NCI-H2196 (cell line): ENCODE measurements around the gene BICC1.

Experiments used
- DNase-seq: peaks from one replicate; lab custom pipeline; 2025; ENCODE audit not compliant: unreplicated experiment; lab: John Stamatoyannopoulos, UW

The BICC1 gene

GRCh38 chr10:58697691-58698090 is 185.0 kb downstream of the BICC1 start:
- DNase-seq: no peak

- no peak for DNase-seq
These were observed 186.2 kb downstream of the BICC1 start for GRCh38 chr10:58698777-58699356.

- no peak for DNase-seq
These were observed 187.9 kb downstream of the BICC1 start for GRCh38 chr10:58700591-58700990.

- DNase-seq: no peak
These were observed 188.9 kb downstream of the BICC1 start for GRCh38 chr10:58701405-58702135.

- DNase-seq: no peak
These were observed 191.6 kb downstream of the BICC1 start for GRCh38 chr10:58704226-58704625.

- DNase-seq: no peak
These were observed 192.0 kb downstream of the BICC1 start for GRCh38 chr10:58704671-58705141.

GRCh38 chr10:58706836-58707235 is 194.2 kb downstream of the BICC1 start:
- DNase-seq: no peak

- DNase-seq: no peak
These were observed 199.5 kb downstream of the BICC1 start for GRCh38 chr10:58712141-58712540.

GRCh38 chr10:58712982-58713381 is 200.3 kb downstream of the BICC1 start:
- no peak for DNase-seq

GRCh38 chr10:58714409-58714808 is 201.7 kb downstream of the BICC1 start:
- DNase-seq: no peak

GRCh38 chr10:58715061-58715460 is 202.4 kb downstream of the BICC1 start:
- no peak for DNase-seq

- no peak for DNase-seq
These were observed 205.9 kb downstream of the BICC1 start for GRCh38 chr10:58718596-58718995.

GRCh38 chr10:58721601-58722281 is 209.1 kb downstream of the BICC1 start:
- DNase-seq: no peak

GRCh38 chr10:58723186-58723585 is 210.5 kb downstream of the BICC1 start:
- DNase-seq: no peak

GRCh38 chr10:58723966-58724365 is 211.3 kb downstream of the BICC1 start:
- no peak for DNase-seq

- DNase-seq: no peak
These were observed 212.1 kb downstream of the BICC1 start for GRCh38 chr10:58724781-58725180.

- no peak for DNase-seq
These were observed 213.2 kb downstream of the BICC1 start for GRCh38 chr10:58725901-58726300.

- no peak for DNase-seq
These were observed 215.0 kb downstream of the BICC1 start for GRCh38 chr10:58727633-58728032.

- DNase-seq: no peak
These were observed 218.6 kb downstream of the BICC1 start for GRCh38 chr10:58731276-58731675.

GRCh38 chr10:58733436-58733835 is 220.8 kb downstream of the BICC1 start:
- DNase-seq: no peak

GRCh38 chr10:58734116-58734515 is 221.4 kb downstream of the BICC1 start:
- DNase-seq: no peak

- DNase-seq: no peak
These were observed 222.0 kb downstream of the BICC1 start for GRCh38 chr10:58734664-58735063.
